Astrocyte (in vitro differentiated cells and primary cell): ENCODE data around the gene SFR1. TPM values are rescaled to one million over a fixed set of nuclear protein-coding genes. Genes with fewer than 3 reads are reported as not detected.

ENCODE experiments used
- DNase-seq: peaks from one replicate; pipeline ENCODE4 v3.0.0-alpha.2; 2010; ENCODE audit warnings: low read depth
- FAIRE-seq: peaks from 2 replicates; lab custom pipeline; 2011; peaks lifted over from hg19 to GRCh38; lab: Jason Lieb, UNC
- H2AFZ ChIP-seq: 2 replicates; pipeline ENCODE4 v1.6.0; 2012; ENCODE audit warnings: low read depth, low read length, inconsistent platforms
- H3K27ac ChIP-seq: 2 replicates; pipeline ENCODE4 v1.5.1; 2011; ENCODE audit warnings: low read depth, low read length, inconsistent platforms
- H3K27me3 ChIP-seq: 2 replicates; pipeline ENCODE4 v1.6.0; 2011; ENCODE audit warnings: low read length, inconsistent platforms; ENCODE audit not compliant: insufficient read depth
- H3K36me3 ChIP-seq: 2 replicates; pipeline ENCODE4 v1.5.1; 2011; ENCODE audit warnings: low read length, inconsistent platforms; ENCODE audit not compliant: insufficient read depth
- H3K4me1 ChIP-seq: 2 replicates; pipeline ENCODE4 v1.5.1; 2011; ENCODE audit warnings: low read length, inconsistent platforms; ENCODE audit not compliant: insufficient read depth
- H3K4me2 ChIP-seq: 2 replicates; pipeline ENCODE4 v1.6.0; 2012; ENCODE audit warnings: low read length, inconsistent platforms
- H3K4me3 ChIP-seq: 2 replicates; pipeline ENCODE4 v1.5.1; 2011; ENCODE audit warnings: low read depth, mild to moderate bottlenecking, low read length, inconsistent platforms; ENCODE audit not compliant: insufficient read depth
- H3K79me2 ChIP-seq: 2 replicates; pipeline ENCODE4 v1.6.0; 2012; ENCODE audit warnings: mild to moderate bottlenecking, low read length, inconsistent platforms; ENCODE audit not compliant: insufficient read depth
- H3K9ac ChIP-seq: 2 replicates; pipeline ENCODE4 v1.6.0; 2012; ENCODE audit warnings: mild to moderate bottlenecking, low read length, inconsistent platforms
- H3K9me3 ChIP-seq: 2 replicates; pipeline ENCODE4 v1.5.1; 2012; ENCODE audit warnings: low read depth, mild to moderate bottlenecking, low read length, inconsistent platforms; ENCODE audit not compliant: insufficient read depth
- H4K20me1 ChIP-seq: 2 replicates; pipeline ENCODE4 v1.6.0; 2012; ENCODE audit warnings: low read length, inconsistent platforms; ENCODE audit not compliant: insufficient read depth
- H3K27ac Mint-ChIP-seq: one replicate; pipeline ENCODE4 v1.8.0; 2021; ENCODE audit warnings: mild to moderate bottlenecking, mixed read lengths; ENCODE audit not compliant: unreplicated experiment
- H3K27me3 Mint-ChIP-seq: one replicate; pipeline ENCODE4 v1.8.0; 2021; ENCODE audit warnings: low read depth, mixed read lengths; ENCODE audit not compliant: unreplicated experiment
- H3K36me3 Mint-ChIP-seq: one replicate; pipeline ENCODE4 v1.8.0; 2021; ENCODE audit warnings: low read depth, mixed read lengths; ENCODE audit not compliant: unreplicated experiment
- H3K4me1 Mint-ChIP-seq: one replicate; pipeline ENCODE4 v1.8.0; 2021; ENCODE audit warnings: low read depth, mixed read lengths; ENCODE audit not compliant: unreplicated experiment
- H3K4me3 Mint-ChIP-seq: one replicate; pipeline ENCODE4 v1.8.0; 2021; ENCODE audit warnings: mild to moderate bottlenecking, moderate library complexity, mixed read lengths; ENCODE audit not compliant: unreplicated experiment
- H3K9me3 Mint-ChIP-seq: one replicate; pipeline ENCODE4 v1.8.0; 2021; ENCODE audit warnings: mild to moderate bottlenecking, mixed read lengths; ENCODE audit not compliant: unreplicated experiment
- CTCF ChIP-seq: IDR thresholded peaks from 2 replicates; pipeline ENCODE4 v1.5.1; 2011; ENCODE audit warnings: low read depth, mild to moderate bottlenecking, inconsistent platforms, low read length, moderate library complexity; ENCODE audit not compliant: insufficient read depth
- EZH2 ChIP-seq: IDR thresholded peaks from 2 replicates; pipeline ENCODE4 v1.6.1; 2012; ENCODE audit warnings: mild to moderate bottlenecking, low read length, inconsistent platforms; ENCODE audit not compliant: insufficient read depth
- total RNA-seq: library from RNA; stranded (reverse); gene quantifications from 2 replicates; pipeline ENCODE4 v1.2.1, GENCODE V29; 2021

The SFR1 gene
- total RNA-seq, 1 donor from 2014 or later: 3.6 TPM

- no peaks in the 10 kb centered on the region for H3K27me3 ChIP-seq
- H3K79me2 ChIP-seq: no peaks in the 10 kb centered on the region
- H3K4me3 ChIP-seq: no peak overlapping the region
- H3K27ac Mint-ChIP-seq: no peak overlapping the region
- H3K4me1 Mint-ChIP-seq: peaks cover 19% of the 10 kb centered on the region
- no peaks in the 10 kb centered on the region for H3K9me3 ChIP-seq
- H2AFZ ChIP-seq: no peak overlapping the region
- TF ChIP-seq EZH2: no peak
- TF ChIP-seq CTCF: no peak
- DNase-seq (no peak), FAIRE-seq (no peak)
- H3K36me3 Mint-ChIP-seq: no peaks in the 10 kb centered on the region
- no peak overlapping the region for H3K4me3 Mint-ChIP-seq
- no peaks in the 10 kb centered on the region for H3K27me3 Mint-ChIP-seq
- H3K4me1 ChIP-seq: peaks cover 9% of the 10 kb centered on the region
- H3K27ac ChIP-seq: no peak overlapping the region
- no peak overlapping the region for H3K4me2 ChIP-seq
- H3K36me3 ChIP-seq: no peaks in the 10 kb centered on the region
- H4K20me1 ChIP-seq: no peaks in the 10 kb centered on the region
- no peak overlapping the region for H3K9ac ChIP-seq
- peaks cover 6% of the 10 kb centered on the region for H3K9me3 Mint-ChIP-seq
Observed at GRCh38 chr10:104096692-104097091, 25.3 kb upstream of the SFR1 start.

GRCh38 chr10:104098358-104098925, 23.5 kb upstream of the SFR1 start:
- Histone ChIP-seq H3K9me3 (no peaks in the 10 kb centered on the region), H3K27ac (peak overlapping the region; percentile 55), H3K27me3 (no peaks in the 10 kb centered on the region), H3K9ac (no peak overlapping the region), H3K36me3 (no peaks in the 10 kb centered on the region), H3K4me1 (peaks cover 9% of the 10 kb centered on the region), H3K4me2 (peak overlapping the region; percentile 43), H4K20me1 (no peaks in the 10 kb centered on the region), H3K79me2 (no peaks in the 10 kb centered on the region), H3K4me3 (no peak overlapping the region), H2AFZ (no peak overlapping the region)
- DNase-seq (peak; percentile 36), FAIRE-seq (peak; percentile 9)
- H3K27me3 Mint-ChIP-seq: peaks cover 2% of the 10 kb centered on the region
- peaks cover 19% of the 10 kb centered on the region for H3K4me1 Mint-ChIP-seq
- TF ChIP-seq EZH2 (no peak), CTCF (no peak)
- H3K9me3 Mint-ChIP-seq: peaks cover 4% of the 10 kb centered on the region
- peaks cover 2% of the 10 kb centered on the region for H3K36me3 Mint-ChIP-seq
- H3K4me3 Mint-ChIP-seq: peak overlapping the region; percentile 27
- H3K27ac Mint-ChIP-seq: peak overlapping the region; percentile 41

GRCh38 chr10:104099269-104099668, 22.7 kb upstream of the SFR1 start:
- Mint-ChIP-seq H3K4me1 (peaks cover 20% of the 10 kb centered on the region), H3K27ac (peak overlapping the region; percentile 47), H3K4me3 (no peak overlapping the region), H3K36me3 (peaks cover 2% of the 10 kb centered on the region), H3K9me3 (peaks cover 4% of the 10 kb centered on the region), H3K27me3 (peaks cover 2% of the 10 kb centered on the region)
- H3K4me2 ChIP-seq: peak overlapping the region; percentile 43
- H3K4me1 ChIP-seq: peaks cover 9% of the 10 kb centered on the region
- H3K27me3 ChIP-seq: no peaks in the 10 kb centered on the region
- no peak overlapping the region for H2AFZ ChIP-seq
- no peaks in the 10 kb centered on the region for H3K79me2 ChIP-seq
- no peaks in the 10 kb centered on the region for H4K20me1 ChIP-seq
- H3K9ac ChIP-seq: no peak overlapping the region
- no peak overlapping the region for H3K4me3 ChIP-seq
- no peaks in the 10 kb centered on the region for H3K36me3 ChIP-seq
- FAIRE-seq (no peak), DNase-seq (peak; percentile 51)
- peak overlapping the region; percentile 55 for H3K27ac ChIP-seq
- TF ChIP-seq CTCF (no peak), EZH2 (no peak)
- no peaks in the 10 kb centered on the region for H3K9me3 ChIP-seq
